ENCODE data around the gene P3H2.

DNA sequence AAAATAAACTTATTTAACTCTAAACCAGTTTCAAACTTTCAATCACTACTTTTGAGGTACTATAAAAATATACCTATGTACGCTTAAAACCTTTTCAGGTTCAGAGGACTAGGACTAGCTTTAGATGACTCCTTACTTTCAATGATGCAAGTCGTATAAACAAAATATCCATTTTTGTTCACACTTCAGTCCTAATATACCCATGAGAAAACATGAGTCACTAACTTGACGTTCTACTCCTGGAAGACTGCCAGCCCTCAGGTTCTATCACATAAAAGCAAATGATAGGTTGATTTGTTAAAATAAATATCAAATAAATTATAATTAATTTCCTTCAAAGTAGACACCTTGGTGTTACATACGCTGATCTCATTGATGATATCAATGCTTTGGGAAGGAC is 10.6 kb upstream of the P3H2 start:
- TF ChIP-seq, protein P1, sequence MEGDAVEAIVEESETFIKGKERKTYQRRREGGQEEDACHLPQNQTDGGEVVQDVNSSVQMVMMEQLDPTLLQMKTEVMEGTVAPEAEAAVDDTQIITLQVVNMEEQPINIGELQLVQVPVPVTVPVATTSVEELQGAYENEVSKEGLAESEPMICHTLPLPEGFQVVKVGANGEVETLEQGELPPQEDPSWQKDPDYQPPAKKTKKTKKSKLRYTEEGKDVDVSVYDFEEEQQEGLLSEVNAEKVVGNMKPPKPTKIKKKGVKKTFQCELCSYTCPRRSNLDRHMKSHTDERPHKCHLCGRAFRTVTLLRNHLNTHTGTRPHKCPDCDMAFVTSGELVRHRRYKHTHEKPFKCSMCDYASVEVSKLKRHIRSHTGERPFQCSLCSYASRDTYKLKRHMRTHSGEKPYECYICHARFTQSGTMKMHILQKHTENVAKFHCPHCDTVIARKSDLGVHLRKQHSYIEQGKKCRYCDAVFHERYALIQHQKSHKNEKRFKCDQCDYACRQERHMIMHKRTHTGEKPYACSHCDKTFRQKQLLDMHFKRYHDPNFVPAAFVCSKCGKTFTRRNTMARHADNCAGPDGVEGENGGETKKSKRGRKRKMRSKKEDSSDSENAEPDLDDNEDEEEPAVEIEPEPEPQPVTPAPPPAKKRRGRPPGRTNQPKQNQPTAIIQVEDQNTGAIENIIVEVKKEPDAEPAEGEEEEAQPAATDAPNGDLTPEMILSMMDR (IDR thresholded peaks at IDR 0.05): no peak
- TF ChIP-seq POLR2A (IDR thresholded peaks at IDR 0.05): no peak

Measured in thyroid gland (tissue), 4 donors.